Retinal pigment epithelial cell (primary cell): ENCODE measurements around the gene SPDYE6.
"Not testable (repeated sequence)": the region's sequence is repeated elsewhere in the genome, so short reads cannot be mapped to it uniquely, and the experiment has no call there.

Source experiments
- DNase-seq: peaks from one replicate; pipeline ENCODE4 v3.0.0-alpha.2; 2010; ENCODE audit warnings: low read depth
- H3K4me3 ChIP-seq: 2 replicates; pipeline ENCODE4 v1.5.1; 2011; ENCODE audit warnings: mild to moderate bottlenecking, low read length, control low read depth, moderate library complexity
- TF ChIP-seq, protein P1 (sequence below): conservative IDR thresholded peaks from 2 replicates; pipeline ENCODE4 v1.5.1; 2011; ENCODE audit warnings: low read depth, low read length, control low read depth, inconsistent platforms

SPDYE6 gene

DNA sequence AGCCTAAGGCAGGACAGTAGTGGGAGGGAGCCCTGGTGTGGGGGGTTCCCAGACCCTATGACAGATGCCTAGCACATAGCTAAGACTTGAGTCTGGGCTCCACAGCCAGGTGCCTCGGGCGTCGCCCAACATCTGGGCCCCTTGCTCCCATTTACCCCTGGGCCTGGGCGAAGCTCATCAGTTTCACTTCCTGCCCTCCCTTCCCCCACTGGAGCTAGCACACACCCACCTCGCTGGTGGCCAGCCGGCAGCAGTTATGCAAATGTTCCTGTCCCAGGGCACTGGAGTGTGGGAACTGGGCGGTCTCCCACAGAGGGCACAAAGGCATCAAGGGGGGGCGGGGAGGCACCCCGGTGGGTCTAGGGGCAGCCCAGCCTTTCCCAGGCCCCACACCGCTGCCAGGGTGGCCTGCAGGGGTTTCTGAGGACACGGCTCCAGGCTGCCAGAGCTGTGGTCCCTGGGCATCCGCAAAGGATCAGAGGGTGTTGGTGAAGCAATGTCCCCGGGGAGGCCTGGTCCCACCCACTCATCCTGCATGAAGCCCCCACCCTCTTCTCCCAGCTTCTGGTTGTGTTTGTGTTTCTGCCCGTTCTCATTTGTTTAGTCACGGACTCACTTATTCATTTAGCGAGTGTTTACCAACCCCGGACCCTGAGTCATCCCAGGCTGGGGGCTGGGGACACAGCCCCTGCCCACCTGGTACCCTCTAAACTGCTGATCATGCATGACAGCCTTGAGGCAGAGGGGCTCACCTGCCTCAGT lies 49.1 kb downstream of the SPDYE6 start:
- TF ChIP-seq, protein P1, sequence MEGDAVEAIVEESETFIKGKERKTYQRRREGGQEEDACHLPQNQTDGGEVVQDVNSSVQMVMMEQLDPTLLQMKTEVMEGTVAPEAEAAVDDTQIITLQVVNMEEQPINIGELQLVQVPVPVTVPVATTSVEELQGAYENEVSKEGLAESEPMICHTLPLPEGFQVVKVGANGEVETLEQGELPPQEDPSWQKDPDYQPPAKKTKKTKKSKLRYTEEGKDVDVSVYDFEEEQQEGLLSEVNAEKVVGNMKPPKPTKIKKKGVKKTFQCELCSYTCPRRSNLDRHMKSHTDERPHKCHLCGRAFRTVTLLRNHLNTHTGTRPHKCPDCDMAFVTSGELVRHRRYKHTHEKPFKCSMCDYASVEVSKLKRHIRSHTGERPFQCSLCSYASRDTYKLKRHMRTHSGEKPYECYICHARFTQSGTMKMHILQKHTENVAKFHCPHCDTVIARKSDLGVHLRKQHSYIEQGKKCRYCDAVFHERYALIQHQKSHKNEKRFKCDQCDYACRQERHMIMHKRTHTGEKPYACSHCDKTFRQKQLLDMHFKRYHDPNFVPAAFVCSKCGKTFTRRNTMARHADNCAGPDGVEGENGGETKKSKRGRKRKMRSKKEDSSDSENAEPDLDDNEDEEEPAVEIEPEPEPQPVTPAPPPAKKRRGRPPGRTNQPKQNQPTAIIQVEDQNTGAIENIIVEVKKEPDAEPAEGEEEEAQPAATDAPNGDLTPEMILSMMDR, result no peak
- DNase-seq, result no peak
- no peak overlapping the region for H3K4me3 ChIP-seq

DNA sequence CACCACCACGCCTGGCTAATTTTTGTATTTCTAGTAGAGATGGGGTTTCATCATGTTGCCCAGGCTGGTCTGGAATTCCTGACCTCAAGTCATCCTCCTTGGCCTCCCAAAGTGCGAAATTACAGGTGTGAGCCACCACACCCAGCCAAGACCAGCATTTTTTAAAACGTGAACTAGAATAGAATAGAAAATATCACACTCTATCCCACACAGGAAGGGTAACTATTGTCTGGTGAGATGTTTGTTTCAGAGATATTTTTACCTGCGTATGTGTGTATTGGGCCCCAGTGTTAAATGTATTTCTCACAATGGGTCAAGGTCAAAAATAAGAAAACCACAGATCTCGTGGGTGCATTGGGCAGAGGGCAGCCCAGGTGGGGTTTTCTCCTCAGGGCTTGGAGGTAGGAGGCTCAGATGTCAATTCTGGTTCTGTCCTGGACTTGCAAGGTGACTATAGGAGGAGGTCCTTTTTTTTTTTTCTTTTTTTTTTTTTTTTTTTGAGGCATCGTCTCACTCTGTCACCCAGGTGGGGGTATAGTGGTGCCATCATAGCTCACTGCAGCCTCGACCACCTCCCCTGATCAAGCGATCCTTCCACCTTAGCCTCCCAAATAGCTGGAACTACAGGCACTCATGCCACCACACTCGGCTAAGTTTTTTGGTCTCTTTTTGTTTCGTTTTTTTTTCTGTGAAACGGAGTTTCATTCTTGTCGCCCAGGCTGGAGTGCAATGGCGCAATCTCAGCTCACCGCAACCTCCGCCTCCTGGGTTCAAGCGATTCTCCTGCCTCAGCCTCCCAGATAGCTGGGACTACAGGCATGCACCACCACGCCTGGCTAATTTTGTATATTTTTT lies 50.6 kb downstream of the SPDYE6 start:
- TF ChIP-seq, protein P1, result no peak
- DNase-seq, result no peak
- no peak overlapping the region for H3K4me3 ChIP-seq

DNA sequence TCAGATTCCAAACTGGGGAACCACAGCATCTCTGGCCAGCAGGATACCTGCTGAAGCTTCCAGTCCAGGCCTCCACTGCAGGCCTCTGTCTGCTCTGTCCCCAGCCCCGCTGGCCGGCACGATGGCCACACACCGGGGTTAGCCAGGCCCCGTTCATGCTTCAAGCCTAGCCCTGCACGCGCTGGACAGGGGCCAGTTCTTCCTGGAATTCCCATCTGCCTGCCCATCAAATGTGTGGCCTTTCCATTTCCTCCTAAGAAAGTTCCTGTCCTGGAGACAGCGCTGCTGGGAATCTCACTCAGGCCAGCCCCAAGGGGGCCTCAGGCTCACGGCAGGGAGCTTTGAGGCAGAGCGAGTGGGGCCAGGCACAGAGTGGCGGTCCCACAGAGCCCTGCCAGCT lies 51.6 kb downstream of the SPDYE6 start:
- TF ChIP-seq, protein P1, result no peak
- H3K4me3 ChIP-seq, result no peak overlapping the region
- no peak for DNase-seq

DNA sequence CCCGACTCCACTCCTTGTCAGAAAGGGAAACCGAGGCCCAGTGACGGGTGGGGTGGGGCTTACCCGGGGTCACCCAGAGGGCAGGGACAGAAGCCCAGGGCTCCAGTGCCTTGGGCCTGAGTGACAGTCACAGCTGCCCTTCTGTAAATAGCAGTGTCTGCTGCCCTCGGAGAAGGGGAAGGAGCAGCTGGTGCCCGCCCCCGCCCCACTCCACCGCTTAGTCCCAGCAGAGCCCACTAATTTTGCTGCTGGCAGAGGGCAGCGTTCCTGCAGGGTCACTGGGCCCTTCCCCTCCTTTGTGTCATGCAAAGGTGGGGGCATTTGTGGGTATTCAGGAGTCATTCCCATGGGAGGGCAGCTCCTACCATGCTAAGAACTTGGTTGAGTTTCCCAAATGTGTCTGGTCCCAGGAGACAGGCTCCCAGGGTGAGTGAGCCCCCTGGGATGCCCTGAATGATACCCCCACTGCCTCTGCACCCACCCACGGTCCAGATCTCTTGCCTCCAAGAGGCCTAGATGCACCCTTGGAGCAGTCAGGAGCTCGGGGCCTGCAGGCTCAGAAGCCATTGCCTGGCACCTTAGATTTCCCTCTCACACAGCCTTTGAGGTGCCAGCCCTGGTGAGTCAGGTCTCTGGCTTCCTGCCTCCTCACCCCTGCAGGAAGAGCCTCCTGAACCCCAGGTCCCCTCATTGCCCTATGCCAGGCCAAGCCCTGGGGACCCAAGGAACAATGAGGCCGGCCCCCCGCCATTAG lies 52.4 kb downstream of the SPDYE6 start:
- TF ChIP-seq, protein P1, result no peak
- no peak for DNase-seq
- H3K4me3 ChIP-seq, result no peak overlapping the region

DNA sequence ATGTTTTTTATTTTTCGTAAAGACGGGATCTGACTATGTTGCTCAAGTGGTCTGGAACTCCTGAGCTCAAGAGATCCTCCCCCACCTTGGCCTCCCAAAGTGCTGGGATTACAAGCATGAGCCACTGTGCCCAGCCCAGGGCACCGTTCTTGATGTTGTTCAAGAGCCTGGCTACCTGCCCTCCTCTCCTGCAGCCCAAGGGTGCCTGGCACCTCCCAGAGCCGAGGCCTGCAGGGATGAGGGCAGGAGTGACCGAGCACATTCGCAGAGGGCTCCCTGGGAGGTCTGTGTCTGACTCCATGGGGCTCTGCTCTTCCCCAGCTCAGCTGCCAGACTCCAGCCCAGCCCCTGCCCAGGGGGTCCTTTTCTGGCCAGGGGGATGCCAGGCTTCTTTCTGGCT lies 54.2 kb downstream of the SPDYE6 start:
- H3K4me3 ChIP-seq, result no peak overlapping the region

DNA sequence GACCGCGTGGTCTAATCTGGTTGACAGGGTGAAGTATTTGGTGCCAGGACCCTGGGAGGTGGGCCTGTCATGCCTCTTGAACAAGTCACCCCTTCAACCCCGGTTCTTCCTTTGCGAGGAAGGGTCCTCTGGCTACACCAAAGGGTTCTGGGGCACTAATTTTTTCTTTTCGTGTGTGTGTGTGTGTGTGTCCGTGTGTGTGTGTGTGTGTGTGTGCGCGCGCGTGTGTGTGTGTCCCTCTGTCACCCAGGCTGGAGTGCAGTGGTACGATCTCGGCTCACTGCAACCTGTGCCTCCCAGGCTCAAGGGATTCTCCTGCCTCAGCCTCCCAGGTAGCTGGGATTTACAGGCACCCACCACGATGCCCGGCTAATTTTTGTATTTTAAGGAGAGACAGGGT lies 54.9 kb downstream of the SPDYE6 start:
- not testable (repeated sequence) for H3K4me3 ChIP-seq, DNase-seq

More for the DNA sequence above, 54.2 kb downstream of the SPDYE6 start:
- DNase-seq, result no peak
- TF ChIP-seq, protein P1, result no peak

DNA sequence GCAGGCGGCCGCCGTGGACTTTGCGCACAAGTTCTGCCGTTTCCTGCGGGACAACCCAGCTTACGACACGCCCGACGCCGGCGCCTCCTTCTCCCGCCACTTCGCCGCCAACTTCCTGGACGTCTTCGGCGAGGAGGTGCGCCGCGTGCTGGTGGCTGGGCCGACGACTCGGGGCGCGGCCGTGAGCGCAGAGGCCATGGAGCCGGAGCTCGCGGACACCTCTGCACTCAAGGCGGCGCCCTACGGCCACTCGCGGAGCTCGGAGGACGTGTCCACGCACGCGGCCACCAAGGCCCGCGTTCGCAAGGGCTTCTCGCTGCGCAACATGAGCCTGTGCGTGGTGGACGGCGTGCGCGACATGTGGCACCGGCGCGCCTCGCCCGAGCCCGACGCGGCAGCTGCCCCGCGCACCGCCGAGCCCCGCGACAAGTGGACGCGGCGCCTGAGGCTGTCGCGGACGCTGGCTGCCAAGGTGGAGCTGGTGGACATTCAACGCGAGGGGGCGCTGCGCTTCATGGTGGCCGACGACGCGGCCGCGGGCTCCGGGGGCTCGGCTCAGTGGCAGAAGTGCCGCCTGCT lies 55.5 kb downstream of the SPDYE6 start:
- TF ChIP-seq, protein P1, result peak; percentile 51
- DNase-seq, result no peak
- H3K4me3 ChIP-seq, result no peak overlapping the region
